ENCODE data around the gene TSG101. TPM values are rescaled to one million over a fixed set of nuclear protein-coding genes. Genes with fewer than 3 reads are reported as not detected.

Gene TSG101
- total RNA-seq, 1 donor, result 60.9 TPM

DNA sequence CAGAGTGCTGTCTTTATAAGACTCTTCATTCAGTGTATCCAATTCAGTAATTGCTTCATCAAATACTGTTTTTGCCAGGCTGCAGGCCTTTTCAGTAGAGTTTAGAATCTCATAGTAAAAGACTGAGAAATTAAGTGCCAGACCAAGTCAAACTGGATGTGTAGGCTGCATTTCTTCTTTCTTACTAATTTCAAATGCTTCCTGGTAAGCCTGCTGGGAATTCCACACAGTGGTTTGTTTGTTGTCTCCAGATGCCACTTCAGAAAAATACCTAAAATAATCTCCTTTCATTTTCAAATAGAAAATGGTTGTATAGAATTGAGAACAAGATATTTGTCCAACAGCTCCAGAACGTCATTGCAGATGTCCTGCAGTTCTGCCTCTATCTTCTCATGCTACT lies 36.4 kb downstream of the TSG101 start:
- no peak overlapping the region for H3K4me3 ChIP-seq (ENCODE audit: low read depth, low read length)
- DNase-seq (ENCODE audit: low read depth), result no peak
- TF ChIP-seq, protein P1, sequence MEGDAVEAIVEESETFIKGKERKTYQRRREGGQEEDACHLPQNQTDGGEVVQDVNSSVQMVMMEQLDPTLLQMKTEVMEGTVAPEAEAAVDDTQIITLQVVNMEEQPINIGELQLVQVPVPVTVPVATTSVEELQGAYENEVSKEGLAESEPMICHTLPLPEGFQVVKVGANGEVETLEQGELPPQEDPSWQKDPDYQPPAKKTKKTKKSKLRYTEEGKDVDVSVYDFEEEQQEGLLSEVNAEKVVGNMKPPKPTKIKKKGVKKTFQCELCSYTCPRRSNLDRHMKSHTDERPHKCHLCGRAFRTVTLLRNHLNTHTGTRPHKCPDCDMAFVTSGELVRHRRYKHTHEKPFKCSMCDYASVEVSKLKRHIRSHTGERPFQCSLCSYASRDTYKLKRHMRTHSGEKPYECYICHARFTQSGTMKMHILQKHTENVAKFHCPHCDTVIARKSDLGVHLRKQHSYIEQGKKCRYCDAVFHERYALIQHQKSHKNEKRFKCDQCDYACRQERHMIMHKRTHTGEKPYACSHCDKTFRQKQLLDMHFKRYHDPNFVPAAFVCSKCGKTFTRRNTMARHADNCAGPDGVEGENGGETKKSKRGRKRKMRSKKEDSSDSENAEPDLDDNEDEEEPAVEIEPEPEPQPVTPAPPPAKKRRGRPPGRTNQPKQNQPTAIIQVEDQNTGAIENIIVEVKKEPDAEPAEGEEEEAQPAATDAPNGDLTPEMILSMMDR (IDR thresholded peaks at IDR 0.05; ENCODE audit: insufficient read depth, low read depth, low read length), result no peak

DNA sequence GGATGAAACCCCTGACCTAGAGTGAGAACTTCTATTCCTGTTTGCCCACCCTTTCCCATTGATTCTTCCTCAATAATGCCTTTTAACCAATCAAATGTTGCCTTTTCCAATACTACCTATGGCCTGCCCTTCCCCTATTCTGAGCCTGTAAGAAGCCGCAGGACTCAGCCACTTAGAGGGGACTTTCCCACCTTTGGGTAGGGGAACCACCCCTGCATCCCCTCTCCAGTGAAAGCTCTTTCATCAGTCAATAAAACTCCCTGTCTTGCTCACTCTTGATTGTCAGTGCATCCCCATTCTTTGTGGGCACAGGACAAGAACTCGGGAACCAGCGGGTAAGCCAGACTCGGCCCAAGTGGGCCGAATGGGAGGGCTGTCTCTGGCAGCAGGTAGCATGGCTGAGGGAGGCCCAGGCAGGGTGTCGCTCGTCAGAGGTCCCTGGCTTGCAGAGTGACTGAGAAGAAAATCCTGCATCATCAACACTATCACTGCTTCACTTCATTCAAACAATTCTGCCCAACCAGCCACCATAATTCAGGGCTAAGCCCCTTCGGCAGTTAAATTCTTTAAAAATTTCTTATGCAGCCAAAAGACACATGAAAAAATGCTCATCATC lies 40.7 kb downstream of the TSG101 start:
- DNase-seq (ENCODE audit: low read depth), result no peak
- no peak overlapping the region for H3K4me3 ChIP-seq (ENCODE audit: low read depth, low read length)
- TF ChIP-seq, protein P1 (IDR thresholded peaks at IDR 0.05; ENCODE audit: insufficient read depth, low read depth, low read length), result no peak

DNA sequence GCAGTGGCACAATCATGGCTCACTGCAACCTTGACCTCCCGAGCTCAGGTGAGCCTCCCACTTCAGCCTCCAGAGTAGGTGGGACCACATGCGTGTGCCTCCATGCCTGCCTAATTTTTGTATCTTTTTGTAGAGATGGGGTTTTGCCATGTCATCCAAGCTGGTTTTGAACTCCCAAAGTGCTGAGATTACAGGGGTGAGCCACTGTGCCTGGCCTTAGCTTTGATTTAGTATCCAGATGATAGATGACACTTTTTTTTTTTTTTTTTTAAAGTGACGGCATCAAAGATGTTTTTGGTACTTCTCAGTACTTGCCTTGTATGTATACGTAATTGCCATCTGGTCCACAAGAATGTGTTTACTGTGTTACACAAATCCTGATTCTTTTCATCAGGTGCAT lies 47.7 kb downstream of the TSG101 start:
- H3K4me3 ChIP-seq (ENCODE audit: low read depth, low read length), result no peak overlapping the region
- TF ChIP-seq, protein P1 (IDR thresholded peaks at IDR 0.05; ENCODE audit: insufficient read depth, low read depth, low read length), result no peak
- DNase-seq (ENCODE audit: low read depth), result no peak

DNA sequence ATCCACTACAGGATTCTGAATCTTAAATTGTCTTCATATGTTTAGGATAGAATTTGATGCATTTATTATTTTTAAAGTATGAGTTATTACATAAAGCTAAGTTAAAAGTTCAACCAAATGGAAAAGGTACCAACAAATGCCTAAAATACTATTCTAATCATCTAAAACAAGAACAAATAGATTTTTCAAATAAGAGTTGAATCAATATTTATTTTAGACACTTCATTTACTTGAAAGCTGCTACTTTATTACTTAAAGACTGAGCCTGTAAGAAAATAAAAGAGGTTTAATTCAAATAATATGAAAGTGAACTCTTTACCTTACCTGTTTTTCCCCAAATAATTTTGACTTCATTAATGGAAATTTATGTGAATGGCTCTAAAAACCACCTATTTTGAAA lies 54.2 kb downstream of the TSG101 start:
- no peak for DNase-seq (ENCODE audit: low read depth)
- no peak overlapping the region for H3K4me3 ChIP-seq (ENCODE audit: low read depth, low read length)
- TF ChIP-seq, protein P1 (IDR thresholded peaks at IDR 0.05; ENCODE audit: insufficient read depth, low read depth, low read length), result no peak

DNA sequence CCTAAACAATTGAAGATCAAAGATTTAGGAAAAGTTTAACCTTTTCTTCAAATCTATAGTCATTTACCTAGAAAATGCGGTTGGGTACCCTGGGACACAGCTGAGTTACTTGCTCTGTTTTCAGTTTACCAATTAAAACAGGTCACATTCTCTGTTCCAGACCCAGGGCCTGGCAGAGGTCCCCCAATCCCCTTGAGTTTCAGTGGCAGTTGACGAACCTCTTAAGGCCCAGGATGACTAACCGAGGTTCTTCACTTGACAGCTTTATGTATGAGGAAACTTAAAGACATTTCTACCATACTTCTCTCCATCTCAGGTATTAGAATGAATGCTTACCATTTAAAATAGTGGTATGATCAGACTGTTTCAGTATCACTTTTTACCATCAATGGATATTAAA lies 54.7 kb downstream of the TSG101 start:
- DNase-seq (ENCODE audit: low read depth), result no peak
- TF ChIP-seq, protein P1 (IDR thresholded peaks at IDR 0.05; ENCODE audit: insufficient read depth, low read depth, low read length), result no peak

DNA sequence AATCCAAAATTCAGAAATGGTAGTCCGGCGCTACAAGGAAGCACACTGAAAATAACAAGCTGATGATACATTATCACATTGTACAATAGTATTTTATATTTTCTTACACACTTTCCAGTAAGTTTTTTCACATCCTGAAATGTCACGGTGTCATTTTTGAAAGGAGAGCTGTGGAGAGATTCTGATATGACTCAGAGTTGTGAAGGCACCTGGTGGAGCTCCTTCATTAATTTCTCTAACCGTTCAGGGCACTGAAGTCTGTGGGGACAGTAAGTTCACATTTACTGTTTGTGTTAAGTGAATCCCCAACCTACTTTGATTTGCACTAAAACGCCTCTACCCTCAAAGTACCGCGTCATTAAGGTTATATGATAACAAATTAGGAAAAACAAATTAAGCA lies 57.8 kb downstream of the TSG101 start:
- no peak for DNase-seq (ENCODE audit: low read depth)
- H3K4me3 ChIP-seq (ENCODE audit: low read depth, low read length), result no peak overlapping the region
- TF ChIP-seq, protein P1 (IDR thresholded peaks at IDR 0.05; ENCODE audit: insufficient read depth, low read depth, low read length), result no peak

More for the DNA sequence above, 54.7 kb downstream of the TSG101 start:
- no peak overlapping the region for H3K4me3 ChIP-seq (ENCODE audit: low read depth, low read length)

DNA sequence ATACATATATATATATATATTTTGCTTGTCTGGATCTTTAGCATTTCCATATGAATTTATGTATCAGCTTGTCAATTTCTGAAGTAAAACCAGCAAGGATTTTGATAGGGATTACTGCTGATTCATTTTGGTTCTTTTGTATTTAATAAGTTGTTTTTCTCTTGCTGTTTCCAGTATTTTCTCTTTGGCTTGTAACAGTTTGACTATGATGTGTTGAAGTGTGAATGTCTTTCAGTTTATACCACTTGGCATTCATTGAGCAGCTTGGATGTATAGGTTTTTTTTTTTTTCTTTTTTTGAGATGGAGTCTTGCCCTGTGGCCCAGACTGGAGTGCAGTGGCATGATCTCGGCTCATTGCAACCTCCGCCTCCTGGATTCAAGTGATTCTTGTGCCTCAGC lies 58.7 kb downstream of the TSG101 start:
- TF ChIP-seq, protein P1 (IDR thresholded peaks at IDR 0.05; ENCODE audit: insufficient read depth, low read depth, low read length), result no peak

More for the DNA sequence above, 58.7 kb downstream of the TSG101 start:
- H3K4me3 ChIP-seq (ENCODE audit: low read depth, low read length), result no peak overlapping the region
- DNase-seq (ENCODE audit: low read depth), result no peak

Measured in fibroblast of villous mesenchyme (primary cell).